ENCODE measurements around the gene COG5.

DNA sequence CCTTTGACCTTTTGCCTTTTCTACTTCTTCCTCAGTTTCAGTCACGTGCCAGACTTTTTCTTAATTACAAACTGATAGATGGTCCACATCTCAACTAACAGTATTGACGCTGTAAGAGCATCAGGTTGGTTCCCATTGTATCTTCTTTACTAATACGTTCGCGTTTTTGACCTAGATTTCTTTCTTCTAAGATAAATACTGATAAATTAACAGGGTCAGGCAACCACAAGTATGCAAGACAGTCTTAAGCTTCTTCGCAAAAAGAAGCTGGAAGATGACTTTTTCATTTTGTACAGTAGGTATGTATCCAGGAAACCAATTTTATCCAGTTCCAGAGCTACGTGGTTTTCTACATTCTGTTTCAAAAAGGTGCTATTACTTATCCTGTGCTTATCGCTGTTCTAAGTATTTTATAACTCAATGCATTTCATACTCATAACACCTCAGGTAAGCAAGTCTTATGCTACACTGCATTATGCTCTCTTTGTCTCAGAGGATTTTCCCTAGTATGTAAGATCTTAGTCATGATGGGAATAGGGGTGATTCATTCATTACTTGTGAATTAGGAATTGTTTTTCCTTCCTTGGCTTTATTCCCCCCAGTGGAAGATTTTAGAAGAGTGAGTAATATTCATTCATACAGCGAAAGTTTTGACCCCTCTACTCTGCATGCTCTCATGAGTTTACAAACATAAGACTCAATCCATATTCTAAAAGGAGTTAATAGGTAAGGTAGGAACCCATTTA is 1.0 kb upstream of the COG5 start:
- TF ChIP-seq, protein P1, sequence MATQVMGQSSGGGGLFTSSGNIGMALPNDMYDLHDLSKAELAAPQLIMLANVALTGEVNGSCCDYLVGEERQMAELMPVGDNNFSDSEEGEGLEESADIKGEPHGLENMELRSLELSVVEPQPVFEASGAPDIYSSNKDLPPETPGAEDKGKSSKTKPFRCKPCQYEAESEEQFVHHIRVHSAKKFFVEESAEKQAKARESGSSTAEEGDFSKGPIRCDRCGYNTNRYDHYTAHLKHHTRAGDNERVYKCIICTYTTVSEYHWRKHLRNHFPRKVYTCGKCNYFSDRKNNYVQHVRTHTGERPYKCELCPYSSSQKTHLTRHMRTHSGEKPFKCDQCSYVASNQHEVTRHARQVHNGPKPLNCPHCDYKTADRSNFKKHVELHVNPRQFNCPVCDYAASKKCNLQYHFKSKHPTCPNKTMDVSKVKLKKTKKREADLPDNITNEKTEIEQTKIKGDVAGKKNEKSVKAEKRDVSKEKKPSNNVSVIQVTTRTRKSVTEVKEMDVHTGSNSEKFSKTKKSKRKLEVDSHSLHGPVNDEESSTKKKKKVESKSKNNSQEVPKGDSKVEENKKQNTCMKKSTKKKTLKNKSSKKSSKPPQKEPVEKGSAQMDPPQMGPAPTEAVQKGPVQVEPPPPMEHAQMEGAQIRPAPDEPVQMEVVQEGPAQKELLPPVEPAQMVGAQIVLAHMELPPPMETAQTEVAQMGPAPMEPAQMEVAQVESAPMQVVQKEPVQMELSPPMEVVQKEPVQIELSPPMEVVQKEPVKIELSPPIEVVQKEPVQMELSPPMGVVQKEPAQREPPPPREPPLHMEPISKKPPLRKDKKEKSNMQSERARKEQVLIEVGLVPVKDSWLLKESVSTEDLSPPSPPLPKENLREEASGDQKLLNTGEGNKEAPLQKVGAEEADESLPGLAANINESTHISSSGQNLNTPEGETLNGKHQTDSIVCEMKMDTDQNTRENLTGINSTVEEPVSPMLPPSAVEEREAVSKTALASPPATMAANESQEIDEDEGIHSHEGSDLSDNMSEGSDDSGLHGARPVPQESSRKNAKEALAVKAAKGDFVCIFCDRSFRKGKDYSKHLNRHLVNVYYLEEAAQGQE (IDR thresholded peaks at IDR 0.05; ENCODE audit: low read depth, low read length): no peak
- TF ChIP-seq, protein P2, sequence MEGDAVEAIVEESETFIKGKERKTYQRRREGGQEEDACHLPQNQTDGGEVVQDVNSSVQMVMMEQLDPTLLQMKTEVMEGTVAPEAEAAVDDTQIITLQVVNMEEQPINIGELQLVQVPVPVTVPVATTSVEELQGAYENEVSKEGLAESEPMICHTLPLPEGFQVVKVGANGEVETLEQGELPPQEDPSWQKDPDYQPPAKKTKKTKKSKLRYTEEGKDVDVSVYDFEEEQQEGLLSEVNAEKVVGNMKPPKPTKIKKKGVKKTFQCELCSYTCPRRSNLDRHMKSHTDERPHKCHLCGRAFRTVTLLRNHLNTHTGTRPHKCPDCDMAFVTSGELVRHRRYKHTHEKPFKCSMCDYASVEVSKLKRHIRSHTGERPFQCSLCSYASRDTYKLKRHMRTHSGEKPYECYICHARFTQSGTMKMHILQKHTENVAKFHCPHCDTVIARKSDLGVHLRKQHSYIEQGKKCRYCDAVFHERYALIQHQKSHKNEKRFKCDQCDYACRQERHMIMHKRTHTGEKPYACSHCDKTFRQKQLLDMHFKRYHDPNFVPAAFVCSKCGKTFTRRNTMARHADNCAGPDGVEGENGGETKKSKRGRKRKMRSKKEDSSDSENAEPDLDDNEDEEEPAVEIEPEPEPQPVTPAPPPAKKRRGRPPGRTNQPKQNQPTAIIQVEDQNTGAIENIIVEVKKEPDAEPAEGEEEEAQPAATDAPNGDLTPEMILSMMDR (IDR thresholded peaks at IDR 0.05): peak; percentile 30; the same call in 1 of the 2 replicates
- TF ChIP-seq GATA2 (CRISPR knock-in tag; IDR thresholded peaks at IDR 0.05): no peak
- TF ChIP-seq POLR2AphosphoS5 (IDR thresholded peaks at IDR 0.05; ENCODE audit: low read depth, low read length): peak; percentile 60; the same call in 1 of the 2 replicates
- no peak for TF ChIP-seq CHD2 (IDR thresholded peaks at IDR 0.05; ENCODE audit: low read length, partially characterized antibody)
- peak in 1 of 2 experiments; percentile 72; a peak in 1 of 4 replicates for TF ChIP-seq EP300 (IDR thresholded peaks at IDR 0.05; ENCODE audit: borderline replicate concordance in 1 of 2, low read depth in 1 of 2, low read length in 1 of 2)

Data from SK-N-SH (cell line).